Stomach smooth muscle (tissue), 2 donors: ENCODE results near the gene KLF3.

ENCODE experiments used
- H3K27ac ChIP-seq: one replicate; pipeline ENCODE4 v1.7.0; 2013; ENCODE audit warnings: mild to moderate bottlenecking, low read length, inconsistent platforms
- H3K27me3 ChIP-seq, 2 donors: one replicate each; pipeline ENCODE4 v1.7.0; 2013; ENCODE audit warnings: low read length in 2 of 2; ENCODE audit not compliant: insufficient read depth in 2 of 2, control insufficient read depth in 1 of 2
- H3K36me3 ChIP-seq, 2 donors: one replicate each; pipeline ENCODE4 v1.7.0; 2013; ENCODE audit warnings: low read length in 2 of 2; ENCODE audit not compliant: control insufficient read depth in 2 of 2, insufficient read depth in 2 of 2
- H3K4me1 ChIP-seq: one replicate; pipeline ENCODE4 v1.7.0; 2013; ENCODE audit warnings: low read length; ENCODE audit not compliant: control insufficient read depth, insufficient read depth
- H3K4me3 ChIP-seq, 2 donors: one replicate each; pipeline ENCODE4 v1.7.0; 2013; ENCODE audit warnings: low read length in 2 of 2
- H3K9ac ChIP-seq, 2 donors: one replicate each; pipeline ENCODE4 v1.7.0; 2013; ENCODE audit warnings: low read length in 2 of 2, mild to moderate bottlenecking in 1 of 2
- H3K9me3 ChIP-seq, 2 donors: one replicate each; pipeline ENCODE4 v1.7.0; 2013; ENCODE audit warnings: low read length in 2 of 2; ENCODE audit not compliant: control insufficient read depth in 2 of 2
- donor health status: healthy.
- donor health status: Pancreatic carcinoma.

Gene KLF3

GRCh38 chr4:38747629-38748028 is 83.6 kb downstream of the KLF3 start:
- Histone ChIP-seq H3K36me3 (no peaks in the 10 kb centered on the region), H3K27ac (no peak overlapping the region), H3K4me1 (peaks cover 5% of the 10 kb centered on the region), H3K27me3 (no peaks in the 10 kb centered on the region), H3K9ac (no peak overlapping the region), H3K4me3 (no peak overlapping the region), H3K9me3 (no peaks in the 10 kb centered on the region)

DNA sequence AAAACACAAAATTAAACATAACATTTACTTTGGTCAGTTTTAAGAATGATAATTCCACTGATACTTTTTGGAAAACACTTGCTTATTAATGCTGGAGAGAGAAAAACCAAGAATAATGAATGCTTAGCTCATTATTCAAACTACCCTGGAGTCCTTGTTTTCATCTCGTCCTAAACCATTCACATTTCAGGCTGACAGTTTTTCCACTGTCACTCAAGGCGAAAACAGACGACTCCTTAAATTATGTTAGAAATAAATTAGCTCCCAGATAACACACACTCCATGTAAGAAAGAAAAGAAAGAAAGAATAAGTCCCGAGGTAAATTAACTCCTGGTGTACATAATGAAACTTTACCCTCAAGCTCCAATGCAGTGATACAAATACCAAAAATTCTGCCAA is 85.3 kb downstream of the KLF3 start:
- no peak overlapping the region for H3K4me3 ChIP-seq
- H3K4me1 ChIP-seq, result peaks cover 16% of the 10 kb centered on the region
- H3K9me3 ChIP-seq, result no peaks in the 10 kb centered on the region
- H3K27ac ChIP-seq, result no peak overlapping the region
- H3K36me3 ChIP-seq, result no peaks in the 10 kb centered on the region
- H3K27me3 ChIP-seq, result no peaks in the 10 kb centered on the region
- H3K9ac ChIP-seq, result no peak overlapping the region
